ENCODE data around the gene PANK3.
"Not testable (repeated sequence)": the region's sequence is repeated elsewhere in the genome, so short reads cannot be mapped to it uniquely, and the experiment has no call there.

Gene PANK3

DNA sequence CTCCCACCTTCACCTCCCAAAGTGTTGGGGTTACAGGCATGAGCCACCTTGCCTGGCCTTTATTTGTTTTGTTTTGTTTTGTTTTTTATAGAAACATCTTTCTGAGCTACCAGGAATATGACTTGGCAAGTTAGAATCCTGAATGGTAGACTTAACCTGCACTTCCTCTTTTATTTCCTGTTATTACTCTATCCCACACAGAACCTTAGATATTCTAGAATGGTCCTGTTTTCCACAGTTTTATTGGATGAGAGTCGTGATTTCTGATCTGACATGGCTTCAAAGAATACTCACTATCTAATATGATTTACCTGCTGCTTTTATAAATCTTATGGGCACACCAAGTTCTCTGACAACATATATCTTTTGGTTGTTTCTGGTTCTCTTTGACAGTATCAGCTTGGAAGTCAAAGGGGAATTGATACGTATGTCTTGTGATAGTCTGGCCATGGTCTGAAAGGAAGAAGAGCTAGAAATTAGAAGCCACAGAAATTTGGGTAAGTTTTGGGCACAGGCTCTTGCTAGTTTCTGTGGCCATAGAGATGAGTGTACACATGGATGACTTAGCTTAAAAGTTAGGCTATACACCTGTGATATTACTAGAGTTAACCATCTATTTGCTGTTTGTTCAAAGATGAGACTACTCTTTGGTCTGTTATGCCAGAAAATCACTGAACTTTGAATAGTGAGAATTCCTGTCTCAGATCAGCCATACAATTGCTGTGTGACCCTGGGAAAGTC, 4.7 kb upstream of the PANK3 start:
- DNase-seq (ENCODE audit: extremely low read depth, insufficient read length), result peak; percentile 46
- TF ChIP-seq, protein P1, sequence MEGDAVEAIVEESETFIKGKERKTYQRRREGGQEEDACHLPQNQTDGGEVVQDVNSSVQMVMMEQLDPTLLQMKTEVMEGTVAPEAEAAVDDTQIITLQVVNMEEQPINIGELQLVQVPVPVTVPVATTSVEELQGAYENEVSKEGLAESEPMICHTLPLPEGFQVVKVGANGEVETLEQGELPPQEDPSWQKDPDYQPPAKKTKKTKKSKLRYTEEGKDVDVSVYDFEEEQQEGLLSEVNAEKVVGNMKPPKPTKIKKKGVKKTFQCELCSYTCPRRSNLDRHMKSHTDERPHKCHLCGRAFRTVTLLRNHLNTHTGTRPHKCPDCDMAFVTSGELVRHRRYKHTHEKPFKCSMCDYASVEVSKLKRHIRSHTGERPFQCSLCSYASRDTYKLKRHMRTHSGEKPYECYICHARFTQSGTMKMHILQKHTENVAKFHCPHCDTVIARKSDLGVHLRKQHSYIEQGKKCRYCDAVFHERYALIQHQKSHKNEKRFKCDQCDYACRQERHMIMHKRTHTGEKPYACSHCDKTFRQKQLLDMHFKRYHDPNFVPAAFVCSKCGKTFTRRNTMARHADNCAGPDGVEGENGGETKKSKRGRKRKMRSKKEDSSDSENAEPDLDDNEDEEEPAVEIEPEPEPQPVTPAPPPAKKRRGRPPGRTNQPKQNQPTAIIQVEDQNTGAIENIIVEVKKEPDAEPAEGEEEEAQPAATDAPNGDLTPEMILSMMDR (IDR thresholded peaks at IDR 0.05; ENCODE audit: insufficient read depth, low read length, poor library complexity, severe bottlenecking), result no peak
- H3K36me3 ChIP-seq (ENCODE audit: control insufficient read depth, insufficient read depth, low read length), result no peaks in the 10 kb centered on the region

DNA sequence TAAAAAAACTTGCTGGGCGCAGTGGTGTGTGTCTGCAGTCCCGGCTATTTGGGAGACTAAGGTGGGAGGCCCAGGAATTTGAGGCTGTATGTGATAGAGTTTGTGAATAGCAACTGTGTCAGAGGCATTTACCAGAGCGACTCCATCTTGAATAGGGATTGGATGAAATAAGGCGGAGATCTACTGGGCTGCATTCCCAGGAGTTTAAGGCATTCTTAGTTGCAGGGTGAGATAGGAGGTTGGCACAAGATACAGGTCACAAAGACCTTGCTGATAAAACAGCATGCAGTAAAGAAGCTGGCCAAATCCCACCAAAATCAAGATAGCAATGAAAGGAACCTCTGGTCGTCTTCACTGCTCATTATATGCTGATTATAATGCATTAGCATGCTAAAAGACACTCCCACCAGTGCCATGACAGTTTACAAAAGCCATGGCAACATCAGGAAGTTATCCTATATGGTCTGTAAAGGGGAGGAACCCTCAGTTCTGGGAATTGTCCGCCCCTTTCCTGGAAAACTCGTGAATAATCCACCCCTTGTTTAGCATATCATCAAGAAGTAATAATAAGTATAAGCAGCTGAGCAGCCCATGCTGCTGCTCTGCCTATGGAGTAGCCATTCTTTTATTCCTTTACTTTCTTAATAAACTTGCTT, 1.8 kb upstream of the PANK3 start:
- not testable (repeated sequence) for DNase-seq (ENCODE audit: extremely low read depth, insufficient read length); H3K4me3 ChIP-seq (replicated peaks; ENCODE audit: low read depth, low read length); H3K36me3 ChIP-seq (ENCODE audit: control insufficient read depth, insufficient read depth, low read length); H3K27me3 ChIP-seq (replicated peaks; ENCODE audit: control insufficient read depth, insufficient read depth, low read length)

More for the DNA sequence above, 4.7 kb upstream of the PANK3 start:
- Histone ChIP-seq H3K27me3 (replicated peaks; ENCODE audit: control insufficient read depth, insufficient read depth, low read length) (no peaks in the 10 kb centered on the region), H3K4me3 (replicated peaks; ENCODE audit: low read depth, low read length) (no peak overlapping the region)

DNA sequence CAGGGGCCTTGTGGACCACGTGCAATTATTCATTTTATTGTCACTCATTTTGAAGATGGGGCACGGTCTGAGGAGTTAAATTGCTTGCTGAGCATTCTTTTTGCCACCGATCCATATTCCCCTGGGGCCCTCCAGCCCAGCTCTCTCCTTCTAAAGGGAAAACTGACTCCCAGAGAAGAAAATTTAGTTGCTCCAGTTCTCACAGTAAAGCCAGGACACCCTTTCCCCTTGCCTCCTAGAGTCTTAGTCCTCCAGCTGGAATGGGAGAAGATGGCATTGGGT, 1.0 kb upstream of the PANK3 start:
- Histone ChIP-seq H3K4me3 (replicated peaks; ENCODE audit: low read depth, low read length) (peak overlapping the region; percentile 61), H3K36me3 (ENCODE audit: control insufficient read depth, insufficient read depth, low read length) (no peaks in the 10 kb centered on the region), H3K27me3 (replicated peaks; ENCODE audit: control insufficient read depth, insufficient read depth, low read length) (no peaks in the 10 kb centered on the region)
- no peak for DNase-seq (ENCODE audit: extremely low read depth, insufficient read length)
- TF ChIP-seq, protein P1 (IDR thresholded peaks at IDR 0.05; ENCODE audit: insufficient read depth, low read length, poor library complexity, severe bottlenecking), result no peak

DNA sequence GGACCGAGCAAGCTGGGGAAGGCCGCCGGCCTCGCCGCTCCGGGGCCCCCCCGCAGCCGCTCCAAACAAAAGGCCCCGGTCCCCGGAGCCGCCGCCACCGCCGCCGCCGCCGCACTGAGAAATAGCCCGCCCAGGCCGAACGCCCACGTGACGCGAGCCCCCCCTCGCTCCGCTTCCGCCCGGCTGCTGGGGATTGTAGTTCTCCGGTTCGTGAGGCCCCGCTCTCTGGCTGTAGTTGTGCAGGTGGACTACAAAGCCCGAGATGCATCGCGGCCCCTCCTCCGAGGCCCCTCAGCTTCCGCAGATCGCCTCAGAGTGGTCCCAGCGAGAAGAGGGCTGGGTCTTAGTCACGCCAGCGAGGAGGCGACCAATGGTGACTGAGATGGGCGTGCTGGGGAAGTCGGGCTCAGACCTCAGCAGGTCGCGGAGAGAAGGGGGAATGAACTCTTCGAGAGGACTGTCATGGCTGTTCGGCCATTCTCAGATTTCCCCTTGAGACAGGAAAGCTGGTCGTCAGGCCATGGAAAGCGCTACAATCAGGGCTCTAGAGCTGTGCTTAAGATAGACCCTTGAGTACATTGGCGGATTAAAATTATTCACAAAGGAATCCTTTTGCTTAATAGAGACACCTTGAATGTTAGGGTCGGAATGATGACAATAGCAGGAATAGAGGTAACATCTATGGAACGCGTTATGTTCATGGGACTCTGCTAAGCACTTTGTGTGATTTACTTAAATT, 489 bp upstream of the PANK3 start:
- DNase-seq (ENCODE audit: extremely low read depth, insufficient read length), result peak; percentile 98
- Histone ChIP-seq H3K4me3 (replicated peaks; ENCODE audit: low read depth, low read length) (peak overlapping the region; percentile 76), H3K36me3 (ENCODE audit: control insufficient read depth, insufficient read depth, low read length) (no peaks in the 10 kb centered on the region), H3K27me3 (replicated peaks; ENCODE audit: control insufficient read depth, insufficient read depth, low read length) (no peaks in the 10 kb centered on the region)
- TF ChIP-seq, protein P1 (IDR thresholded peaks at IDR 0.05; ENCODE audit: insufficient read depth, low read length, poor library complexity, severe bottlenecking), result no peak

DNA sequence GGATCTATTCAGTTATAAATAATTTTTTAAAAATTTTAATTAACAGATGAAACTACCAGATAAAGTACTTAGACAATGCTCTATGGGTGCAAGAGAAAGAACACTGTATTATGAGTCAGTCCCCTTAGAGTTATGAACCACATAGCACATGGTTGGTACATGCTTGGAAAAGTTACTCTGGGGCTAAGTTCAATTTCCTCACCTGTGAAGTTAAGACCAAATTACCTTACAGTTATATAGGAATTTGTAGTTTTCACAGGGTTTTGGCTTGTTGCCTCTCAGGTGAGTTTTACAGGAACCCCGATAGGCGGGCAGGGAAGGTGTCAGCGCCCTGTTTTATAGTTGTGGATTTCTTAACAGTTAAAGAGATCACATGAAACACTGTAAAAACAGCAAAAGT, 1.2 kb downstream of the PANK3 start:
- TF ChIP-seq, protein P1 (IDR thresholded peaks at IDR 0.05; ENCODE audit: insufficient read depth, low read length, poor library complexity, severe bottlenecking), result no peak
- Histone ChIP-seq H3K27me3 (replicated peaks; ENCODE audit: control insufficient read depth, insufficient read depth, low read length) (no peaks in the 10 kb centered on the region), H3K4me3 (replicated peaks; ENCODE audit: low read depth, low read length) (peak overlapping the region; percentile 76), H3K36me3 (ENCODE audit: control insufficient read depth, insufficient read depth, low read length) (no peaks in the 10 kb centered on the region)
- no peak for DNase-seq (ENCODE audit: extremely low read depth, insufficient read length)

All from GM06990 (cell line).